Jurkat, Clone E6-1 (cell line): ENCODE results near the gene MYCN.
A peak's percentile ranks its signal among the peaks of the same experiment; 100 is the strongest.
"Not testable (repeated sequence)": the region's sequence is repeated elsewhere in the genome, so short reads cannot be mapped to it uniquely, and the experiment has no call there.

Experiments
- DNase-seq: peaks from one replicate; pipeline ENCODE4 v3.0.0-alpha.2; 2011; ENCODE audit warnings: low read depth, low spot score
- H3K4me3 ChIP-seq: 2 replicates; pipeline ENCODE4 v1.5.1; 2011; ENCODE audit warnings: mild to moderate bottlenecking, low read length, control low read depth, moderate library complexity

Gene MYCN

DNA sequence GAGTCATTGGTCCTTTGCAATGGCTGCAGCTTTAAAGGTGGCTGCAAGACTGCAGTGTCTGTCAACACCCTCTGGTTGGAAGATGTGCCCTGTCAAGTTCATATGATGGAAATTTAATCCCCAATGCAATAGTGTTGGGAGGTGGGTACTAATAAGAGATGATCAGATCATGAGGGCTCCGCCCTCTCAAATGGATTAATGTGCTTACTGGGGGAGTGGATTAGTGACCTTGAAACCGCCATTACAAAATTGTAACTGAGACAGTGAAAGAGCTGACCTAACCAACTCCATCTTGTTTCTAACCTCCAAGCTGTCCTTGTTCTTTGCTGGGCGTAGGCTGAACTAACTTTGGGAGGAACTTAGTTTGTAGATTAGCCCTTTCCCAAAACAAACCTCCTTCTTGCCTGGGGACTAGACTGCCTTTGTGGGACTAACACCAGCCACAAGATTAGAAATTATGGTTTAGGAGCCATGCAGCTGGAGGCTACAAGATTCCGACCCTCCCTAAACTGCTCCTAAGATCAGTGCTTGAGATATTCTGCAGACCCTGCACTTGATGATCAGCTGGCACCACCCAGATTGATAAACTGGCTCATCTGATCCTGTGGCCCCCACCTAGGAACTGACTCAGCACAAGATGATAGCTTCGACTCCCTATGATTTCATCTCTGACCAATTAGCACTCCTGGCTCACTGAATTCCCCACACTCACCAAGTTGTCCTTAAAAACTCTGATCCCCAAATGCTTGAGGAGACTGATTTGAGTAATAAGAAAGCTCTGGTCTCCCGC lies 13.7 kb downstream of the MYCN start:
- DNase-seq = no peak
- no peak overlapping the region for H3K4me3 ChIP-seq

DNA sequence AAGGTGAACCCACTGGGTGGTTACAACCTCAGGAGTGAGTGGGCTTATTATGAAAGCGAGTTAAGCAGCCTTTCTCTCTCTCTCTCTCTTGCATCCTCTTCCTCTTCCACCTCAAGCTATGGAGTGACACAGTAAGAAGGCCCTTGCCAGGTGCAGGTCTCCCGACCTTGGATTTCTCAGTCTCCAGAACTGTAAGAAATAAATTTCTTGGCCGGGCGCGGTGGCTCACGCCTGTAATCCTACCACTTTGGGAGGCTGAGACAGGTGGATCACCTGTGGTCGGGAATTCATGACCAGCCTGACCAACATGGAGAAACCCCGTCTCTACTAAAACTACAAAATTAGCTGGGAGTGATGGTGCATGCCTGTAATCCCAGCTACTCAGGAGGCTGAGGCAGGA lies 14.4 kb downstream of the MYCN start:
- H3K4me3 ChIP-seq = no peak overlapping the region
- DNase-seq = no peak

- DNase-seq = no peak
- H3K4me3 ChIP-seq = no peak overlapping the region
These were observed 15.1 kb downstream of the MYCN start for GRCh38 chr2:15955232-15955988.

- H3K4me3 ChIP-seq = no peak overlapping the region
- DNase-seq = no peak
These were observed 15.9 kb downstream of the MYCN start for GRCh38 chr2:15956230-15956629.

DNA sequence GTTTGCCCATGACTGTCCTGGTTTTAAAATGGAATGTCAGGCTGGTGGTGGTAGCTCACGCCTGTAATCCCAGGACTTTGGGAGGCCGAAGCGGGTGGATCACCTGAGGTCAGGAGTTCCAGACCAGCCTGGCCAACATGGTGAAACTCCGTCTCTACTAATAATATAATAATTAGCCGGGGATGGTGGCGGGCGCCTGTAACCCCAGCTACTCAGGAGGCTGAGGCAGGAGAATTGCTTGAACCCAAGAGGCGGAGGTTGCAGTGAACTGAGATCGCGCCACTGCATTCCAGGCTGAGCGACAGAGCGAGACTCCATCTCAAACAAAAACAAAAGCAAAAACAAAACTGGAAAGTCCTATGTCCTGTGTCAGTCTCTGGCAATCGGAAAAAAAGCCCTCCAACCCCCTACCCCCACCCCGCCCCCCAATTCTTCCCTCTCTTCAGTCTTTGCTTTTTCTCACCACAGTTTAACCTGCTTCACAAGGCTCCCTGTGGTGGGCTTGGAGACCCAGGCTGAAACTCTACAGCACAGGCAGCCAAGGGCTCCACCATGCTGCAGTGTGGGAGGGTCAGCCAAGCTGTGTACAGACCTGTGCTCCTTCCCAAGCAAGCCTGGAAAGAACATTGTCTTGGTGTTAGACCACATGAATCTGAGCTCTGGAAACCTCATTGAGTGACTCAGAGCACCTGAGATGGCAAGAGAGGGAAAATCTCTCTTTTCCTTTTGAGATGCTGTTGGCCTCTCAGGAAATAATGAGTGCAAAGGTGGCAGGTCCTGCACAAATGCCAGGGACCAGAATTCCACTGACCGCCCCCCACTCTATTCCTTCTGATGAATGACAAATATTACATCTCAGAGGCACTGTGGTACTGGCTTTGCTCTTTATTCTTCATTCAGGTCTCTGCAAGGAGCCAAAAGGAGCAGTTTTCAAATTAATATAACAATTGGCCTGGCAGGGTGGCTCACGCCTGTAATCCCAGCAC lies 16.7 kb downstream of the MYCN start:
- DNase-seq = no peak
- no peak overlapping the region for H3K4me3 ChIP-seq

DNA sequence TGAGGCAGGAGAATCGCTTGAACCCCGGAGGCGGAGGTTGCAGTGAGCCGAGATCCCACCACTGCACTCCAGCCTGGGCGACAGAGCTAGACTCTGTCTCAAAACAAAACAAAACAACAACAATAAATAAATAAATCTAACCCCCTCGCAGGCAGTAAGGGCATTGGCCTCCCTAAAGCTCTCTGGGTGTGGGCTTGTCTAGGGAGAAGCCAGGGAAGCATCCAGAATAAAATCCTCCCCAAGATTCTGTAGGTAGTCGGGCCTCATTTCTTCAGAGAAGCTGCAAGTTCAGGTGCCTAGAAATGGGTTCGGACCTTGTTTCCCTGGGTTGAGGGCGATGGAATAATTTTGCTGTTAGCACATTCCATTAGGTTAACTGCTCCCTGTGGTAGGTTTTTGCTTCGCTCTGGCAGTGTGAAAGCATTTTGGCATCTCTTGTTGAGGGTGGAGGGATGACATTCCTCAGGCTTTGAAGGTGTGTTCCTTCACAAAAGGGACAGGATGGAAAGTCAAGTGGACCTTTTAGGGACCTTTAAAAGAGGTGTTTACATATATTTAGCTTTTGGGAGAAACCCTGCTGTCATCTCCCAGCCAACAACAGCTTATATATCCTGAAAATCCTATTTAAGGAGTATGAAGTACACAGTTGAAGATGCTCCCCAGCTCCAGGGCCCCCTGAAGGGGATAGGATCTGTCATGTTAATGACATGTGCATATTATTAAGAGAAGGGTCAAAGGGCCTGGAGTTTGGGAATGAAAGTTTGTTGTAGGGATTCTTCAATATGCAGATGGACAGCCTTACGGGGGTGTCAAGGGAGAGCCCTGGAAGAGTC lies 17.7 kb downstream of the MYCN start:
- H3K4me3 ChIP-seq = no peak overlapping the region
- no peak for DNase-seq

DNA sequence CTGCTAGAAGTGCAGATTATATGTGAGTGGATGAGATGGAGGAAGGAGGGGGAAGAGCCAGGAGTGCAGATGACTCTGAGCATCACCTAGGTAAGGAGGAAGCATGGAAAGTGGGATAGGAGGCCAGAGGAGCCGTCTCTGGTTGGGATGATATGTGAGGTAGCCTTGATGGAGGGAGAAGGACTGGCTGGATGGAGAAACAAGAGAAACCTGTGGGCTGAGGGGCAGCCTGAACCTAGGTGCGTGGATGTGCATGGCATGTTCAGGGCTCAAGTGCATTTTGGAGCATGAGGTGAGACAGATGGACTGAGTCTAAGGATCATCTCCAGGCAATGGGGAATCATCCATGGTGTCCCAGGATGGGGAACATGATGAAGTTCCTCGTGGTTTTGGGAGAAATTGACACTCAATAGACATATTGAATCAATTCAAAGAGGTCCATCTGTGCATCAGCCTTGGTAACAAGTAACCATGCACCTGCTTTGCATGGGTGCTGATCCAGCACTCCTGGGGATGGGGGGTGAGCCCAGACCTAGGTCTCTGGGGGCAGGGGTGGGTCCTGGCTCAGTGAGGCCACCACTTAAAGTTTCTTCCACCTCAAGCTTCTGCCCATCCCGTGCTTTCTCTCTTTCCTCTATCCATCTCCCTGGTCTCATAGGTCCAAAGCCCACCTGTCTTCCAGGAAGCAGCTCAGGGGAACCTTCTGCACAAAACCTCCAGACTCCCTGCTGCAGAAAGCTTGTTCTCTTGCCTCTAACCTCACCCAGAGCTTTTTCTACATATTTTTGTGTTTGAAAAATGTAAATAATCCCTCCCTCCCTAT lies 19.2 kb downstream of the MYCN start:
- no peak overlapping the region for H3K4me3 ChIP-seq

GRCh38 chr2:15960154-15960520 lies 19.8 kb downstream of the MYCN start:
- DNase-seq, H3K4me3 ChIP-seq: not testable (repeated sequence)

More for the DNA sequence above, 19.2 kb downstream of the MYCN start:
- no peak for DNase-seq

DNA sequence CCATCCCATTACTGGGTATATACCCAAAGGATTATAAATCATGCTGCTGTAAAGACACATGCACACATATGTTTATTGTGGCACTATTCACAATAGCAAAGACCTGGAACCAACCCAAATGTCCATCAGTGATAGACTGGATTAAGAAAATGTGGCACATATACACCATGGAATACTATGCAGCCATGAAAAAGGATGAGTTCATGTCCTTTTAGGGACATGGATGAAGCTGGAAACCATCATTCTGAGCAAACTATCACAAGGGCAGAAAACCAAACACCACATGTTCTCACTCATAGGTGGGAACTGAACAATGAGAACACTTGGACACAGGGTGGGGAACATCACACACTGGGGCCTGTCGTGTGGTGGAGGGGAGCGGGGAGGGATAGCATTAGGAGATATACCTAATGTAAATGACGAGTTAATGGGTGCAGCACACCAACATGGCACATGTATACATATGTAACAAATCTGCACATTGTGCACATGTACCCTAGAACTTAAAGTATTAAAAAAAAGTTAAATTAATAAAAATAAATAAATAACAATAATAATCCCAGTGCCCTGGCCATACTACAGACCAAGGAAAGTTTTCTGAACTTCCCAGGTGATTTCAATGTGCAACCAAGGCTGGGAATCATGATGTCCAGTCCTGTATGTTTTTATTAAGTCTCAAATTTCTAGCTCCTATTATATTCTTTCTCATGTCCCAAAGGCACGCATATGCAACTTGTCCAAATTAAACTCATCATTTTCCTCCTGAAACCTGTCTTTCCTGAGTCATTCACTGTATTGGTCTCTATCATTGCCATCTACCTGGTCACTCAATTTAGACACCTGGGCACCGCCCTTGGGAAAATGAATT lies 23.0 kb downstream of the MYCN start:
- not testable (repeated sequence) for H3K4me3 ChIP-seq, DNase-seq

GRCh38 chr2:15963977-15964670 lies 23.8 kb downstream of the MYCN start:
- no peak overlapping the region for H3K4me3 ChIP-seq
- no peak for DNase-seq

DNA sequence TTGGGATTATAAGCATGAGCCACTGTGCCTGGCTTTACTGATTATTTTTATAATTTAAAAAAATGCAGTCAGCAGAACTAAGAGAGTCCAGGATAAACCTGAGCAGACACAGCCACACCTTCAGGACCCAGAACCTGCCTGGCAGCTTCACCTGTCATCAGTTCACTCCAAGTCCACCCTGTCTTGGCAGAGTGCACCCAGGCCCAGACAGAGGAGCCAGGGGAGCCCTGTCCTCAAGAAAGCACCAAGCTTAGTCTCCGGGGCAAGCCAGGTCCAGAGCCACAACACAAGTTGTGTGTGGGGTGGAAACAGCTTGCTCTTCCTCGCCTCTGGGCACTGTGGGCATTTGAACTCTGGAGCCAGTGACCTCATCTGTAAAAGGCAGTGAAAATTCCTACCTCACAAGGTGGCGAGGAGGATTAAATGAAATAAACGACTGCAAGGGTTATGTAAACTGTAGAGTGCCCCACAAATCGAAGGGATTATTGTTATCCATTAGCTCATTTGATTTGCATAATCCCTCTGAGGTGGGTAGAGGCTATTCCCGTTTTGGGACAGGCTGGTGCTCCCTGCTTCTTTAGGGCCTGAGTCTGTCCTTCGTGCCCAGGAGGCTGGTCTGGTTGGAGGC lies 24.7 kb downstream of the MYCN start:
- no peak overlapping the region for H3K4me3 ChIP-seq
- no peak for DNase-seq

DNA sequence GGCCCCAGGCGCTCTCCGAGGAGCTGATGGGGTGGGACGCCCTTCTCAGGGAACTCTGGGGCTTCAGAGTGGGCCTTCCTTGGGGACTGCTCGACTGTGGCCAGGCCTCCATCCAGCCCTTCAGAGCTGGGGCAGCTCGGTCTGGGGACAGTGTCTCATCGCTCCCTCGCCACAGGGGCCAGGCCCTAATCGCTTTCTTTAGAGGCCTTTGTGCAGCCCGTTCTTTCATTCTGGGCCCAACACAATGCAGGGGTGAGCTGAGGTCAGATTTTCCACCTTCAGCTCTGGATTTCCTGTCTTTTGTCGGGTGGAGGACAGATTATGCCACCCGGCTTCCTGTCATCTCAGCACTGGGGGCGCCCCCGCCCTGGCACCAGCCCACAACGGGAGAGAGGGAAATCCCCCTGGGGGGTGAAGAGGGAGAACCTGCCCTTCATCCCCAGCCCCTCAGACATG lies 25.2 kb downstream of the MYCN start:
- DNase-seq = peak; percentile 38
- H3K4me3 ChIP-seq = no peak overlapping the region; the same call in 1 of the 2 replicates

GRCh38 chr2:15967415-15968279 lies 27.3 kb downstream of the MYCN start:
- no peak overlapping the region for H3K4me3 ChIP-seq
- no peak for DNase-seq

GRCh38 chr2:15968280-15969178 lies 28.2 kb downstream of the MYCN start:
- H3K4me3 ChIP-seq = no peak overlapping the region
- DNase-seq = peak; percentile 18
